GM21619 (cell line): ENCODE data around the gene NECAB2.
A peak's percentile ranks its signal among the peaks of the same experiment; 100 is the strongest.

ENCODE experiments used
- ATAC-seq: cut with Tn5 transposase; IDR thresholded peaks from one replicate; pipeline ENCODE4 v1.9.1; 2021; ENCODE audit not compliant: unreplicated experiment

NECAB2 gene

GRCh38 chr16:83983491-83983890 is 15.4 kb downstream of the NECAB2 start:
- ATAC-seq = no peak

DNA sequence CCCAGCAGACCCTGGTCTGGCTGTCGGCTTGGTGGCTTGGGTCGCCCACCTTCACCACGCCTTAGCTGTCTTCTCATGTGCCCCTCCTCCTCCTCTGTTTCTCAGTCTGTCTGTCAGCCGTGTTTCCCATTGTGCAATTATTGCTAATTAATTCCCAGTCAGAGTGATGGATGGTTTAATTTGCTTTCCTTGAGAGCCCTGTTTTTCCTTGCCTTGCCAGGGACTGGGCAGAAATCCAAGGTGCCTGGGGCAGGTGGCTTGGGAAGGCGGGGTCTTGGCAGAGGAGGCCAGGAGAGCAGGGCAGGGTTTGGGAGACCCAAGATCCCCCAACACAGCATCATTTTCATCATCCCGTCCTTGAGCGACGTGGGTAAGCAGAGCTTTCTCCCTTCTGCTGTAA is 21.3 kb downstream of the NECAB2 start:
- no peak for ATAC-seq

GRCh38 chr16:83990492-83990891 is 22.4 kb downstream of the NECAB2 start:
- no peak for ATAC-seq

DNA sequence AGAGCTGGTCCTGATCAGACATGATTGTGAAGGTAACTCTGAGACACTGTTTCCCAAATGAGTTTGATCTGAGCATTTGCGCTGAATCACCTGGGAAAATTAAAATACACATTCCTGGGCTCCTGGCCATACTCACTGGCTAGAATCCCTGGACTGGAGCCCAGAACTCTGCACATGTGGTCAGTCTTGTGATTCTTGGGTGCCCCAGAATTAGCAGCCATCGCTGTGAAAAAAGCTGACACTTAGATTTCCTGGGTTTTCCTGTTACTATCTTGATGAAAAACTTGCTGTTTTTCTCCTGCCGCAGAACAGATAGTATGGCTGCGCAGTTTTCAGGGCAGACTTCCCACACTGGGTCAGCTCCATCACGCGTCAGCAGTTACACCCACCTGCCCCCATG is 24.6 kb downstream of the NECAB2 start:
- no peak for ATAC-seq

DNA sequence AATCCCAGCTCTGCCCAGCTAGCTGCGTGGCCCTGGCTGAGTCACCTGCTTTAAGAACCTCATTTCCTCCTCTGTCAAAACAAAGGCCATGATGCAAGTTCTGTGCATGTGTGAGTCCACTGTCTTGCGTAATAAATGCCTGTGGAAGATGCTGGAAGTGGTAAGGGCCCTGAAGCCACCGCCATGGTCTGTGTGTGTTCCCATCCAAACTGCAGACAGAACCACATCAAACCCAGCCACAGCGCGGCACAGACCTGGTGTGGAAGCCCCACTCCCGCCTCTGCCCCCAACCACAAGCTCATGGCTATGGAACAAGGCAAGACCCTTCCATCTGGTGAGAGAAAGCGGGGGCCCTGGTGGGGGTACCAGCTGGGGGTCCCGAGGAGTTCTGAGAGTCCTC is 26.0 kb downstream of the NECAB2 start:
- no peak for ATAC-seq

- ATAC-seq = no peak
These were observed 26.7 kb downstream of the NECAB2 start for GRCh38 chr16:83994703-83995102.

GRCh38 chr16:83995754-83996153 is 27.7 kb downstream of the NECAB2 start:
- ATAC-seq = no peak

- no peak for ATAC-seq
These were observed 28.6 kb downstream of the NECAB2 start for GRCh38 chr16:83996481-83997252.

- no peak for ATAC-seq
These were observed 30.0 kb downstream of the NECAB2 start for GRCh38 chr16:83998091-83998490.

DNA sequence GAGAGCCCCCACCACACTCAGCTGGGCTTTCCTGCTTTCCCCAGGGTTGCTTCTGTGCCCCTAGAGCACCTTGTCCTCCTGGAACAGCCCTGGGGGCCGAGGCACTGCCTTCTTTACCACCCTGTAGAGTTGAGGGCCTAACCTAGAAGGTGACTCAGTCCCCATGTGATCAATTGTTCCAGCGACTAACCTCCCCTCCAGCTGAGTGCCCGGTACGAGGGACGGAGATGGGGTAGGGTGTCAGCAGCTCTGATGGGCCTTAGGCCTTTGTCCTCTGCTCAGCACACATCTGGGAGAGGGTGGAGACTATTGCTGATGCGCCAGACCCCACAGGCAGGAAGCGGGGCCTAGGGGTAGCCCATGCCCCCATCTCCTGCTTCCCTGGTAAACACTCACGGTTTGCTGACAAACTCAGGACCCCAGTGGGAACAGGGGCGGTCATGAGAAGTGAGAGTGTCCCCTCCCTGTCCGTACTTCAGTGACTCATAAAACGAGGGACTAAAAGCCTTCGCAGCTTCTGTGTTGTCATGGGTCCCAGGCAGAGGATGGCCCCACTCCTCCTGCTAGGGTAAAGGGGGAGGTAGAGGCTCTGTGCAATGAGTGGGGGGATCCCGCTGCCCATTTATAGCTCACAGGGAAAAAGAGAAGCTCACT is 33.1 kb downstream of the NECAB2 start:
- ATAC-seq = no peak

GRCh38 chr16:84001726-84002125 is 33.7 kb downstream of the NECAB2 start:
- ATAC-seq = no peak

DNA sequence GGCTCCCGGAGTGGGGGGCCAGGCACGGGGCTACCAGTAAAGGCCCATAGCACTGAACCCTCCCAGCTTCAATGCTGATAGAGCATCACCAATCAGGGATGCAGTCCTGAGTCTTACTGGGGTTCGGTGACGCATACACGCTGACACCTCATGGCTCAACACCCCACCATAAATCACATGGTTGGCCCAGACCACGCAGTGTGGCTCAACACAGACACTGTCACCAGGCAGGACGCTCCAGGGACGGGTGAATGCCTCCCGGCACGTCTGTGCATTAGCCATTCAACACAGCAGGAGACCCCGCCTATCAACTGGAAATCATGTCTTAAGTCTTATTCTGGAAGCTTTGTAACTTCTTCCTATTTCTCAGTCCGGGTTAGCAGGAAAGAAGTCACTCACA is 35.0 kb downstream of the NECAB2 start:
- no peak for ATAC-seq

DNA sequence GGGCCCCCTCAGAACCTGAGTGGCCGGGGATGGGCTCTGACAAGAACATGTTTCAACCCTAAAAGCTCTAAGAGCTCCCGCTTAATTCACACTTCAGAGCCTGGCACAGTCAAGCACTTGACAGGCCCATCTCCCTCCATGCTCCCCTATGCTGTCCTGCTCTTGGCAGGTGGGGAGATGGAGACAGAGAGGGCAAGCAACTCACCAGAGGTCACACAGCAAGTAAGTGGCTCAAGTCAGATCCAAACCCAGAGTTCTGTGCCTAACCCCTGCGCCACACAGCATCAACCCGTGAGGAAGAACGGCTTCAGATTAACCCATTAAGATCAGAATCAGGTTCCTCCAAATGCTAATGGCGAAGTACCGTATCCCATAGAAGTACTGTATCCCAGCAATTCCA is 36.4 kb downstream of the NECAB2 start:
- ATAC-seq = no peak

GRCh38 chr16:84005391-84005790 is 37.3 kb downstream of the NECAB2 start:
- ATAC-seq = no peak

DNA sequence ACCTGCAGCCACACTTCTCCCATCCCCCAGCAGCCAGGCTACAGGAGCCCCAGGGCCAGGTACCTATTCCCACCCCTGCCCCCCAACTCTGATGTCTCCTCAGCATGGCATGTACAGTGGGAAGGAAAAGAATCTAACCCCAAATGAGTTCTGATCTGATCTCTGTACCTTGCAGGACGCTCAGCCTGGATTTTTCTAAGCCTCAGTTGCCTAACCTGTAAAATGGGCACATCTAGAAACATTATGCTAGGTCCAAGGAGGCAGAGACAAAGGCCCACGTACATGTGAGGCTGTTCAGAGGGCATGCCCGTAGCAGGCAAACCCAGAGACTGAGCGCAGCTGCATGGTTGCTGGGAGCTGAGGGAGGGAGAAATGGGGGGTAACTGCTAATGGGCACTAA is 39.5 kb downstream of the NECAB2 start:
- ATAC-seq = no peak

DNA sequence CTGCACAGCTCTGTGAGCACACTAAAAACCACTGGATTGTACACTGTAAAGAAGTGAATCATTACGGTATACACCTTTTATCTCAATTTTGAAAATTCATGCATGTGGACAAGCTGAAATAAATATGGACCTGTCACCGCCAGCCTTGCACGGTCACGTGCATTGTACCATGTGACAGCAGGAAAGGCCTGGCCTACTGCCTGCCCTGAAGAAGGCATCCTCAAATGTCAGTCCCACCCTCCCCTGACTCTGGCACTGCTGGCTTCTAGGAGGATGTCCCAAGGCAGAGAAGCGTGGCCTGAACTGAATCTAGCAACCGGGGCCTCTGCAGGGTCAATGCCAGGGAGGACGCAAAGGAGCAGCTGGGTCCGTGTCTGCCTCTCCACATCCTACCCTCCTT is 39.9 kb downstream of the NECAB2 start:
- ATAC-seq = no peak

DNA sequence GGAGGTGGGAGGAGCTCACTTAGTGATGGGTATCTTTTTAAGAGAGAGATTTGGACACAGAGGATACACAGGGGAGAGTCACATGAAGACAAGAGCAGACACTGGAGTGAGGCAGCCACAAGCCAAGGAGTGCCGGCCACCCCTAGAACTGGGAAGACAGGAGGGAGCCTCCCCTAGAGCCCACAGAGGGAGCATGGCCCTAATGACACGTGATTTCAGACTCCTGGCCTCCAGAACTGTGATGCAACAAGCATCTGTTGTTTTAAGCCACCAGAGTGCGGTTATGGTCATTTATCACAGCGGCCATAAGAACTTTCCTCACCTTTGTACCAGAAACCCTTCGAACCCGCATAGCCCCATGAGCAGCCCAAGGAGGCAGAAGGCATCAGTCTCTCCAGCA is 41.2 kb downstream of the NECAB2 start:
- ATAC-seq = no peak

DNA sequence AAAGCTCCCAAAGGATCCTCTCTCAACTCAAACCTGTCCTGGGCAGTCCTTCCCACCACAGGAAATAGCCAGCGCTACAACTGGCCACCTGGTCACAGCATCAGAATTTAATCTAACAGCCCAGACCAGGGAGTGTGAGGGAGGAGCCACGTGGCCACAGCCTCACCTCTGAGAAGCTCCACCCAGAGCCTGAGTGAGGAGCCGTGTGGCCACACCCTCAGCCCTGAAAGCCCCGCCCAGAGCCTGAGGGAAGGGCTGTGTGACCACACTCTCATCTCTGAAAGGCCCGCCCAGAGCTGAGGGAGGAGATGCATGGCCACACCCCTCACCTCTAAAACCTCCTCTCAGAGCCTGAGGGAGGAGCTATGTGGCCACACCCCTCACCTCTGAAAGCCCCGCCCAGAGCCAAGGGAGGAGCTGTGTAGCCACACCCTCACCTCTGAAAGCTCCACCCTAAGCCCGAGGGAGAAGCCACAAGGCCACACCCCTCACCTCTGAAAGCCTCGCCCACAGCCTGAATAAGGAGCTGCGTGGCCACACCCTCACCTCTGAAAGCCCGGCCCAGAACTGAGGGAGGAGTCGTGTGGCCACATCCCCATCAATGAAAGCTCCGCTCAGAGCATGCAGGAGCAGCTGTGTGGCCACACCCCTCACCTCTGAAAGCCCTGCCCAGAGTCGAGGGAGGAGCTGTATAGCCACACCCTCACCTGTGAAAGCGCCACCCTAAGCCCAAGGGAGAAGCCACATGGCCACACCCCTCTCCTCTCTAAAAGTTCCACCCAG is 45.9 kb downstream of the NECAB2 start:
- peak; percentile 79 for ATAC-seq

DNA sequence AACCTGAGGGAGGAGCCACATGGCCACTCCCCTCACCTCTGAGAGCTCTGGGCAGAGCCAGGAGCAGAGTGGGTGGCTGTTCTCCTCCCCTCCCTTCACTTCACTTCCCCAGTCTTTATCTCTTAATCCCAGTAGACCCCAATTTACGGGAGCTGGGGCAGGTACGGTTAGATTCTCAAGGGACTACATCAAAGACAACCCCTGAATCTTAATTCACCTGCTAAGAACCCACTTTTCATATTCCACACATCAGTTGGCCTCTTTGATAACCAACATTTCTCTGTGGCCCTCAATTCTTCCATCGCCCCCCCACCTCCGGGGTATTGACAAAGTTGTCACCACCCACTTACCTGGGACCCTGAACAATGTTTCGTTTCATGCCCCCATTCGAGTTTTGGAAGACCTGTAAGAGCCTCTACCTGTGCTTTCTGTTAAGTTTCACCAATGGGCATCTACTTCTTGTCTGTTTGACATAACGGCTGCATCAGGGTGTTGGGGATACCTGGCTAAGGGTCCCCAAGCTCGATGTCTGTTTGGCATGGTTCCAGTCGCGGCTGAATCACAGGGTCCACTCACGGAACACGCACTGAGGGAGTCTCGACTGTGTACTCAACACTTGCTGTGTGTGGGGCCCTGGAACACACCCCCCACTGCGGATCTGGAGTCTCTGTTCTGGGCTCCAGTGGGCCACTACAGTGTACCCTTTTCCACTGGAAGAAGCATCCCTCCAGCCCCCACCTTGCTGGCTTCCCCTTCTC is 46.7 kb downstream of the NECAB2 start:
- ATAC-seq = no peak

- no peak for ATAC-seq
These were observed 47.4 kb downstream of the NECAB2 start for GRCh38 chr16:84015399-84015798.

GRCh38 chr16:84016477-84016876 is 48.4 kb downstream of the NECAB2 start:
- ATAC-seq = no peak
